Activated naive CD4-positive, alpha-beta T cell (primary cell): ENCODE results near the gene HOXD9.

Experiments
- DNase-seq, 4 experiments: peaks; one replicate each; lab custom pipeline; 2025; lab: John Stamatoyannopoulos, UW

Gene HOXD9

DNA sequence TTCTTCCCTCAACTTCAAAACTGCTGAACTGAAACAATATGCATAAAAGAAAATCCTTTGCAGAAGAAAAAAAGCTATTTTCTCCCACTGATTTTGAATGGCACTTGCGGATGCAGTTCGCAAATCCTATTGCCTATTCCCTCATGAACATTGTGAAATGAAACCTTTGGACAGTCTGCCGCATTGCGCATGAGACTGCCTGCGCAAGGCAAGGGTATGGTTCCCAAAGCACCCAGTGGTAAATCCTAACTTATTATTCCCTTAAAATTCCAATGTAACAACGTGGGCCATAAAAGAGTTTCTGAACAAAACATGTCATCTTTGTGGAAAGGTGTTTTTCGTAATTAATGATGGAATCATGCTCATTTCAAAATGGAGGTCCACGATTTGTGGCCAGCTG lies 15.4 kb downstream of the HOXD9 start:
- no peak for DNase-seq

GRCh38 chr2:176138526-176138922 lies 16.0 kb downstream of the HOXD9 start:
- DNase-seq, result no peak

- DNase-seq, result no peak
These were observed 16.6 kb downstream of the HOXD9 start for GRCh38 chr2:176138923-176139660.

DNA sequence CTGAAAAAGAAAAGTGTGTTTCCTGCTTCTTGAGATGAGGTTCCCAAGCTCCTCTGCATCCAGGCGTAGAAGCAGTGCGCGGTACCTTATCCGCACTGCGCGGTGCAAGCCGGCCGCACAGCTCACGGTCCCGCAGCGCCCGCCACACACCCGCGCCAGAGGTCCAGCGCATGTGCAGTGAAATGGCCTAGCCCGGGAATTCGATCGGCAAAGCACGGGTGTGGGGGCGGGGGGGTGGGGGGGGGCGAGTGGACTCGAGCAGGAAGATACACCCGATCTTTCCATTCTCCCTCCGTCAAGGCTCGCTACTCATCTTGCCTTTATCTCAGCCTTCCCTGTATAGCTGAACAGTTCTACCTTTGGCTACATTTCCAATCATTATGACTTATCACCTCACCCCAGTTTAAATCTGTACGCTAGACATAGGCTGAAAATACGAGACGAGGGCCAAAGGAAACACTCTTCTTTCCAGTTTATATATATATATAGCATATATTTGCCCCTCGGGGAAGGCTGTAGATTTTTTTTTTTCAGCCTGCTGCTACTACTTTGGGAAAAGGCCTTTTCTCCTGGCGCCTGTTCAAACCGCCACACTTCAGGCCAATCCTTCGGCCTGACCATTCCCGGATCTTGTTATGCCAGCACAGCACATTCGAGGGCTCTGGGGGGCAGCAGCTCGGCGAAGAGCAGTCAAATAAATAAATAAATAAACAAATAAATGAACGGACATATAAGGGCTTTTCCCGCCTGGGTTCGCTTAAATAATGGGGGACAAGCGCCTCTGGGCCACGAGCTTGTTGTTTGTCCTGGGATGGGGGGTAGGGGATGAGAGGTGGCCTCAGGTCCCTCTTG lies 17.4 kb downstream of the HOXD9 start:
- no peak for DNase-seq

DNA sequence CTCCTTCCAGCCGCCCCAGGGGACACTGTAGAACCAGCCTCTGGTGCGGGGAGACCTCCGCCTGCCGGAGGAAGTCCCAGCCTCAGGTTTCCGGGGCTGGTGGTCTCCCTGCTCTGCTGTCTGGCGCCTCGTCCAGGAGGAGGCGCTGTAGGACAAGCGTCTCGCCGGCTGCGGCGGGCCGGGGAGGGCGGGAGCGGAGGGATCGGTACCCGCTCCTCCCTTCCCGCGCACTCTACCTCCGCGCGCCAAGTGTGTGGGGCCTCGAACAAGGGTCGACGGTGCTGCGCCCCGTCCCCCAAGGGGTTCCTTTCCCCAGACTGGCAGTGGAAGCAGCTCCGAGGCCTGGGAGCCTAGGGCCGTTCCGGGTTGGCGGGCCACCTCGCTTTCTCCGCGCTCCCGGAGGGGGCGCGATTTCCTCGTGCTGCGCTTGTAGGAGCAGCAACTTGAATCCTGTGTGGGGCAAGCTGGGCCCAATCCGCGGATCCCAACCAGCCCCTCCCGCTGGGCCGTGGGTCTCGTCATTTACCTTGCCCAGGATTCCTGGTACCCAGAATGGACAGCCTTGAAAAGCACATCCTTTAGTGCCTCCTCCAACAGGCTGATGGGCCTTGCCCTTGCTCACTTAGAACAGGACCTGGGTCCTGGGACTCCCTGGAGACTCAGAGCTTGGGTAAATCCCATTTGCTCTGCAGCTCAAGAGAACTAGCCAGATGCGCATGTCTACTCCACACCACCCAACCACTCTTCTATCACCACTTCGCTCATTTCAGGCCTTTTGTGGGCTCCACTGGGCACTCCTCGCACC lies 18.2 kb downstream of the HOXD9 start:
- peak in 2 of 4 experiments; percentile 22 to 53 for DNase-seq

DNA sequence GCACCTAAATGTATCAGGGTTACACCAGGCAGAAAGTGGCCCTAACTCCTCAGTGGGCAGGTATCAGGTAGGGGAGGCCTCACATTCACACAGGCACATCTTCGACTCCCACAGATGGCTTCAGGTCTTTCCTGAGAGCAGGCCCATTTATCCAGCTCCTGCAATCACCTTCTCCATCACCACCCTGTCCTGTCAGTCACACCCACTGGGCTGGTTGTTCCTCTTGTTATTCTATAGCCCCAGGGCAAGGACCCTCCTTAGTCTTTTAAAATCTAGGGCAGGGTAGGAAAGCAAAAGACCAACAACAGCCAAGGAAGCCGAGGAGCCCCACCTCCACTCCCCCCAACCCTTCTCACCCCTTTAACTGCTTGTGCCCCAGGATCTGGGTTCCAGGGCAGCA lies 19.8 kb downstream of the HOXD9 start:
- DNase-seq, result no peak

GRCh38 chr2:176145085-176145969 lies 22.8 kb downstream of the HOXD9 start:
- DNase-seq, result no peak

DNA sequence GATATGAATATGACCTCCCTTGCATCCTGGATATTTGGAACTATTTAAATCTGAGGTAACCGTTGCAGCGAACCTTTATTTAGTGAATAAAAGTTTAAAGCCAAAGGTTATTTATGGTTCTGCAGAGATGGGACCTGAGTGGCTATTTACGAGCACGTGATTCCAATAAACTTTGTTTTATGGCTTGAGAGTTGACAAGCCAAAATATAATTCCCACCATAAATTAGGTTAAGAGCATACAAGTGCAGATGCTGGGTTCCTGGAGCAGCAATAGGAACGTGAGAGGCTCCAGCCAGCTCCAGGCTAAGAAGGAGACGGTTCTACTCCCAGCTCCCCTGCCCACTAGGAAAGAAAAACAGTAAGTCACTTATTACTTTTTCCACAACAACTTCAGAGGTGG lies 23.6 kb downstream of the HOXD9 start:
- DNase-seq, result no peak

- no peak for DNase-seq
These were observed 24.1 kb downstream of the HOXD9 start for GRCh38 chr2:176146645-176147044.

DNA sequence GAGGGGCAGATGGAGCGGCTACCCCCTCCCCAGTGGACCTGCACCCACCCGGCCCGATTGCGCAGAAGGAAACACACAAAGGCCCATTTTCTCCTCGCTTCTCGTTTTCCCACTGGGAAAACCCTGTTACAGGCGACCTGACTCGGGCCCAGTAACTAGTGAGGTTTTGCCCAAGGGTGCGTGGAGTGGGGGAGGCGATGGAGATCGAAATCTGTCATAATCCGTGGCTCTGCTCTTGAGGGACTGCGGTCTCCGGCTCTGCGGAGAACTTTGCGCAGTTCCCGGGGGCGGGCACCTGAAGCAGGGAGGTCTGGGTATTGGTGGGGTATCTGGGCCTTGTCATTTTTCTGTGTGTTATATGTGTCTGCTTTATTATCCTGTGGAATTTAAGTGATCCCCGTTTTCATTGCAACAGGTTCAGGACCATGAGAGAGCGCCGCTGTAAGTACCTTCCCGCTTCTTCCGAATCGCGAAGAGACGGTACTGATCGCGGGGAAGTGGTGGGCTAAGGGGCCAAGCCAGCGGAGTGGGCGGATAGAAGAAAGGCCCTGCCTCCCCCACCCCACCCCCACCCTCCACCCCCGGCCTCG lies 24.8 kb downstream of the HOXD9 start:
- DNase-seq, result no peak

- DNase-seq, result no peak
These were observed 25.4 kb downstream of the HOXD9 start for GRCh38 chr2:176147800-176148496.

DNA sequence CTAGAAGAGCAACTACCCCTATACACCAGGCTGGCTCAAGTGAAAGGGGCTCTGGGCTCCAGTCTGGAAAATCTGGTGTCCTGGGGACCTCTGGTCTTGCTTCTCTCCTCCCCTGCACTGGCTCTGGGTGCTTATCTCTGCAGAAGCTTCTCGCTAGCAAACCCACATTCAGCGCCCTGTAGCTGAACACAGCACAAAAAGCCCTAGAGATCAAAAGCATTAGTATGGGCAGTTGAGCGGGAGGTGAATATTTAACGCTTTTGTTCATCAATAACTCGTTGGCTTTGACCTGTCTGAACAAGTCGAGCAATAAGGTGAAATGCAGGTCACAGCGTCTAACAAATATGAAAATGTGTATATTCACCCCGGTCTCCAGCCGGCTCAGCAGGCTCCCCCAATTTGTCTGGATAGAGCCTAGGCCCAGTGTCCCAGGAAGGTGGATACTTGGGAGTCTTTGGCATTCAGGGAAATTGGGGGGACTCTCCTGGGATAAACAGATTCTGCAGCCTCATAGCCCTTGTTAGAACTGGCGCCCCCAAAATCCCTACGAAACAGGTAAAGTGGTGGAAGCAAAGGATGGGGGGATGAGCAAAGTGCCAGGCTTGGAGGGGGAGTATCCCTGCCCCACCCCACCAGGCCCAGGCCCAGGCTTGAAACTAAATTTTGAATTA lies 26.4 kb downstream of the HOXD9 start:
- DNase-seq, result no peak

DNA sequence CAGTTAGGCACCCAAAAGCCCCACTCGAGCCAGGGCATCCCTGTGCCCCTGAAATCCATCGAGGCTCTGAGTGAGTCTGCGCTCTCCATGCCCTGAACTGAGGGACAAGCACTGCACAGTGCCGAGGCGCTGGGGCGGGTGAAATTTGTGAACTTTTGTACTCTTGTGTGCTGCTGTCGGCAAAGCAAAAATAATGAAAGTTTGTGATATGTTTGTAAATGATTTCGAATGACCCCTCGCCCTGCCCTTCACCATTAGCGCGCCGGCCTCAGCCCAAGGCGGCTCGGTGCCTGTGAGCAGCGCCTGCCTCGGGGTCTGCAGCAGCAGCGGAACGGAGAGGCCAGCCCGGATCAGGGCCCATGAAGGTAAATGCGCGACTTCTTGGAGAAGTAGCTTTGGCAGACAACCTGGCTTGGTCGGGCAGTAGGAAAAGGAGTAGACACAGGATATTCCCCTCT lies 27.0 kb downstream of the HOXD9 start:
- no peak for DNase-seq

- DNase-seq, result no peak
These were observed 27.5 kb downstream of the HOXD9 start for GRCh38 chr2:176149939-176150583.

DNA sequence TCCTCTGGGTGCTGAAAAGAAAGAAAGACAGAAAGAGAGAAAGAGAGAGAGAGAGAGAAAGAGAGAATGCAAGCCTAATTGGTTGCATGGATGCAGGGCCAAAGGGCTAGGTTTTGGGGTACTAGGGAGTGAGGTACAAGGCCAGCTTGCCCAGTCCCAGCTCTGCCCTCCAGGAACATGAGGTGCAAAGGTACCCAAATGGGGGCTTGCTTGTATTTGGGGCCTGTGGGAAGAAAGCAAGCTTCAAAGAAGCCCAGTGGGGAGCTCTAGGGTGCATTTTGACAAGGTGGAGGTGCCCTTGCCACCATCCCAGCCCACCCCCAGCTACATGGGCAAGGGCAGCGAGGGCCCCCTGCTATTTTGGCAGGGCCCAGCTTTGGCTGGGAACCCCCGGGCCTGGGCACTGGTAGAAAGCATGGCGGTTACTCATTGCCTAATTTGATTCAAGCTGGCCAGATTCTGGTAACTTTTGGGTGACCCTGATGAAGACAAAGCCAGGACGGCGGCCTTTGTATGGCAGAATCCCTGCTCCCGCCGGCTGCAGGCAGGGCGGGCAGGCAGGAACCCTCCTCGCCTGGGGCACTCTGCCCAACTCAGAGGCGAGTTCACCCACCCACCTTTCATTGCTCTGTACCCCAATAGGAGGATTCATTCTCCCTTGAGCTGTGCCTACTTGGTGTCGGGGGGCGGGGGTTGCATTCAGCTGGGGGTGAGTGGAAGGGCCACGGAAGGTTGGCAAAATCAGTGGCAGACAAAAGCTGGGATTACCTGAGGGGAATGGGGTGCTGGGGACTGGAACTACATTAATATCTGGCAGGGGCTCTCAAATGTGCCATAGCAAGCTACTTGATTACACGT lies 28.3 kb downstream of the HOXD9 start:
- no peak for DNase-seq

- DNase-seq, result no peak
These were observed 29.1 kb downstream of the HOXD9 start, which contains the start of gene HOXD4 for GRCh38 chr2:176151442-176152287. Gene HOXD4, plus strand, starts transcription at chr2:176151550. Its CDS starts 84 bp downstream, at chr2:176151634.
